ENCODE data around the gene LHX6. TPM values are rescaled to one million over a fixed set of nuclear protein-coding genes. Genes with fewer than 3 reads are reported as not detected.

LHX6 gene
- total RNA-seq, 1 experiment from 2014 or later = 1.5 TPM

- no peak for TF ChIP-seq JAZF1 (CRISPR knock-in tag; IDR thresholded peaks at IDR 0.05)
- TF ChIP-seq, protein P1, sequence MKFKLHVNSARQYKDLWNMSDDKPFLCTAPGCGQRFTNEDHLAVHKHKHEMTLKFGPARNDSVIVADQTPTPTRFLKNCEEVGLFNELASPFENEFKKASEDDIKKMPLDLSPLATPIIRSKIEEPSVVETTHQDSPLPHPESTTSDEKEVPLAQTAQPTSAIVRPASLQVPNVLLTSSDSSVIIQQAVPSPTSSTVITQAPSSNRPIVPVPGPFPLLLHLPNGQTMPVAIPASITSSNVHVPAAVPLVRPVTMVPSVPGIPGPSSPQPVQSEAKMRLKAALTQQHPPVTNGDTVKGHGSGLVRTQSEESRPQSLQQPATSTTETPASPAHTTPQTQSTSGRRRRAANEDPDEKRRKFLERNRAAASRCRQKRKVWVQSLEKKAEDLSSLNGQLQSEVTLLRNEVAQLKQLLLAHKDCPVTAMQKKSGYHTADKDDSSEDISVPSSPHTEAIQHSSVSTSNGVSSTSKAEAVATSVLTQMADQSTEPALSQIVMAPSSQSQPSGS (CRISPR knock-in tag; IDR thresholded peaks at IDR 0.05; ENCODE audit: borderline replicate concordance, low read depth) = no peak
- no peak for TF ChIP-seq SMAD3 (CRISPR knock-in tag; IDR thresholded peaks at IDR 0.05; ENCODE audit: borderline replicate concordance)
- no peak for TF ChIP-seq FOXK1 (CRISPR knock-in tag; IDR thresholded peaks at IDR 0.05)
- TF ChIP-seq FOXP1 (CRISPR knock-in tag; IDR thresholded peaks at IDR 0.05; ENCODE audit: borderline replicate concordance) = no peak
- no peak for TF ChIP-seq CREB1 (CRISPR knock-in tag; IDR thresholded peaks at IDR 0.05)
- no peak for TF ChIP-seq ZNF232 (CRISPR knock-in tag; IDR thresholded peaks at IDR 0.05)
- TF ChIP-seq, protein P2, sequence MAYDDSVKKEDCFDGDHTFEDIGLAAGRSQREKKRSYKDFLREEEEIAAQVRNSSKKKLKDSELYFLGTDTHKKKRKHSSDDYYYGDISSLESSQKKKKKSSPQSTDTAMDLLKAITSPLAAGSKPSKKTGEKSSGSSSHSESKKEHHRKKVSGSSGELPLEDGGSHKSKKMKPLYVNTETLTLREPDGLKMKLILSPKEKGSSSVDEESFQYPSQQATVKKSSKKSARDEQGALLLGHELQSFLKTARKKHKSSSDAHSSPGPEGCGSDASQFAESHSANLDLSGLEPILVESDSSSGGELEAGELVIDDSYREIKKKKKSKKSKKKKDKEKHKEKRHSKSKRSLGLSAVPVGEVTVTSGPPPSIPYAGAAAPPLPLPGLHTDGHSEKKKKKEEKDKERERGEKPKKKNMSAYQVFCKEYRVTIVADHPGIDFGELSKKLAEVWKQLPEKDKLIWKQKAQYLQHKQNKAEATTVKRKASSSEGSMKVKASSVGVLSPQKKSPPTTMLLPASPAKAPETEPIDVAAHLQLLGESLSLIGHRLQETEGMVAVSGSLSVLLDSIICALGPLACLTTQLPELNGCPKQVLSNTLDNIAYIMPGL (CRISPR knock-in tag; IDR thresholded peaks at IDR 0.05) = no peak
- TF ChIP-seq, protein P3, sequence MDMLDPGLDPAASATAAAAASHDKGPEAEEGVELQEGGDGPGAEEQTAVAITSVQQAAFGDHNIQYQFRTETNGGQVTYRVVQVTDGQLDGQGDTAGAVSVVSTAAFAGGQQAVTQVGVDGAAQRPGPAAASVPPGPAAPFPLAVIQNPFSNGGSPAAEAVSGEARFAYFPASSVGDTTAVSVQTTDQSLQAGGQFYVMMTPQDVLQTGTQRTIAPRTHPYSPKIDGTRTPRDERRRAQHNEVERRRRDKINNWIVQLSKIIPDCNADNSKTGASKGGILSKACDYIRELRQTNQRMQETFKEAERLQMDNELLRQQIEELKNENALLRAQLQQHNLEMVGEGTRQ (CRISPR knock-in tag; IDR thresholded peaks at IDR 0.05) = no peak
- no peak for TF ChIP-seq FOXJ3 (CRISPR knock-in tag; IDR thresholded peaks at IDR 0.05; ENCODE audit: borderline replicate concordance)
- no peak for TF ChIP-seq NFATC4 (CRISPR knock-in tag; IDR thresholded peaks at IDR 0.05)
- TF ChIP-seq ARID4B (CRISPR knock-in tag; IDR thresholded peaks at IDR 0.05; ENCODE audit: borderline replicate concordance) = no peak
These were observed 48.6 kb upstream of the LHX6 start (continued) for GRCh38 chr9:122277285-122277897.

DNA sequence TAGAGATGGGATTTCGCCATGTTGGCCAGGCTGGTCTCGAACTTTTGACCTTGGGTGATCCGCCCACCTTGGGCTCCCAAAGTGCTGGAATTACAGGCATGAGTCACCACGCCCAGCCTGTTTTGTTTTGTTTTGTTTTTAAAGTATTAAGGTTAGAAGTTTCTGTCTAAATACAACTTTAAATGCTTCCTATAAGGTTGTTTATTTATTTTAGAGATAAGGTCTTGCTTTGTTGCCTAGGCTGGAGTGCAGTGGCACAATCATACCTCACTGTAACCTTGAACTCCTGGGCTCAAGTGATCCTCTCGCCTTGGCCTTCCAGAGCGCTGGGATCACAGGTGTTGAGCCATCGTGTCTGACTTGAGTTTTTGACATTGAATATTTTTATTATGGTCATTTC lies 47.3 kb upstream of the LHX6 start:
- ChIA-PET POLR2A (no interaction called here), CTCF (interaction anchor here (0.5 kb wide), 1 partner anchor 29 kb away, joined by 5 read pairs; no protein-coding TSS in a partner anchor)
- Mint-ChIP-seq H3K27ac (no peak overlapping the region), H3K4me3 (no peak overlapping the region), H3K9me3 (peaks cover 17% of the 10 kb centered on the region), H3K4me1 (peaks cover 9% of the 10 kb centered on the region), H3K36me3 (peaks cover 77% of the 10 kb centered on the region), H3K27me3 (ENCODE audit: low read depth) (no peaks in the 10 kb centered on the region)
- ATAC-seq = no peak
- no peak for DNase-seq (ENCODE audit: low spot score)
- TF ChIP-seq ARID4B (CRISPR knock-in tag; IDR thresholded peaks at IDR 0.05; ENCODE audit: borderline replicate concordance) (no peak), OVOL2 (CRISPR knock-in tag; IDR thresholded peaks at IDR 0.05; ENCODE audit: borderline replicate concordance) (no peak), FOXK1 (CRISPR knock-in tag; IDR thresholded peaks at IDR 0.05) (no peak), ATF3 (CRISPR knock-in tag; conservative IDR thresholded peaks at IDR 0.05) (no peak), NR3C1 (CRISPR knock-in tag; conservative IDR thresholded peaks at IDR 0.05; ENCODE audit: low read depth) (no peak)
- TF ChIP-seq, protein P4, sequence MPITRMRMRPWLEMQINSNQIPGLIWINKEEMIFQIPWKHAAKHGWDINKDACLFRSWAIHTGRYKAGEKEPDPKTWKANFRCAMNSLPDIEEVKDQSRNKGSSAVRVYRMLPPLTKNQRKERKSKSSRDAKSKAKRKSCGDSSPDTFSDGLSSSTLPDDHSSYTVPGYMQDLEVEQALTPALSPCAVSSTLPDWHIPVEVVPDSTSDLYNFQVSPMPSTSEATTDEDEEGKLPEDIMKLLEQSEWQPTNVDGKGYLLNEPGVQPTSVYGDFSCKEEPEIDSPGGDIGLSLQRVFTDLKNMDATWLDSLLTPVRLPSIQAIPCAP (CRISPR knock-in tag; IDR thresholded peaks at IDR 0.05) = no peak
- TF ChIP-seq, protein P5, sequence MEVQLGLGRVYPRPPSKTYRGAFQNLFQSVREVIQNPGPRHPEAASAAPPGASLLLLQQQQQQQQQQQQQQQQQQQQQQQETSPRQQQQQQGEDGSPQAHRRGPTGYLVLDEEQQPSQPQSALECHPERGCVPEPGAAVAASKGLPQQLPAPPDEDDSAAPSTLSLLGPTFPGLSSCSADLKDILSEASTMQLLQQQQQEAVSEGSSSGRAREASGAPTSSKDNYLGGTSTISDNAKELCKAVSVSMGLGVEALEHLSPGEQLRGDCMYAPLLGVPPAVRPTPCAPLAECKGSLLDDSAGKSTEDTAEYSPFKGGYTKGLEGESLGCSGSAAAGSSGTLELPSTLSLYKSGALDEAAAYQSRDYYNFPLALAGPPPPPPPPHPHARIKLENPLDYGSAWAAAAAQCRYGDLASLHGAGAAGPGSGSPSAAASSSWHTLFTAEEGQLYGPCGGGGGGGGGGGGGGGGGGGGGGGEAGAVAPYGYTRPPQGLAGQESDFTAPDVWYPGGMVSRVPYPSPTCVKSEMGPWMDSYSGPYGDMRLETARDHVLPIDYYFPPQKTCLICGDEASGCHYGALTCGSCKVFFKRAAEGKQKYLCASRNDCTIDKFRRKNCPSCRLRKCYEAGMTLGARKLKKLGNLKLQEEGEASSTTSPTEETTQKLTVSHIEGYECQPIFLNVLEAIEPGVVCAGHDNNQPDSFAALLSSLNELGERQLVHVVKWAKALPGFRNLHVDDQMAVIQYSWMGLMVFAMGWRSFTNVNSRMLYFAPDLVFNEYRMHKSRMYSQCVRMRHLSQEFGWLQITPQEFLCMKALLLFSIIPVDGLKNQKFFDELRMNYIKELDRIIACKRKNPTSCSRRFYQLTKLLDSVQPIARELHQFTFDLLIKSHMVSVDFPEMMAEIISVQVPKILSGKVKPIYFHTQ (CRISPR knock-in tag; IDR thresholded peaks at IDR 0.05) = no peak

Measured in WTC11 (cell line).